Astrocyte (in vitro differentiated cells and primary cell): Measurements from ENCODE around the gene BROX.

Experiments used
- EZH2 ChIP-seq: IDR thresholded peaks from 2 replicates; pipeline ENCODE4 v1.6.1; 2012; ENCODE audit warnings: mild to moderate bottlenecking, low read length, inconsistent platforms; ENCODE audit not compliant: insufficient read depth
- TF ChIP-seq, protein P1 (sequence below): IDR thresholded peaks from 2 replicates; pipeline ENCODE4 v1.5.1; 2011; ENCODE audit warnings: low read depth, mild to moderate bottlenecking, inconsistent platforms, low read length, moderate library complexity; ENCODE audit not compliant: insufficient read depth

GRCh38 chr1:222704260-222704659 is 8.1 kb upstream of the BROX start:
- TF ChIP-seq, protein P1, sequence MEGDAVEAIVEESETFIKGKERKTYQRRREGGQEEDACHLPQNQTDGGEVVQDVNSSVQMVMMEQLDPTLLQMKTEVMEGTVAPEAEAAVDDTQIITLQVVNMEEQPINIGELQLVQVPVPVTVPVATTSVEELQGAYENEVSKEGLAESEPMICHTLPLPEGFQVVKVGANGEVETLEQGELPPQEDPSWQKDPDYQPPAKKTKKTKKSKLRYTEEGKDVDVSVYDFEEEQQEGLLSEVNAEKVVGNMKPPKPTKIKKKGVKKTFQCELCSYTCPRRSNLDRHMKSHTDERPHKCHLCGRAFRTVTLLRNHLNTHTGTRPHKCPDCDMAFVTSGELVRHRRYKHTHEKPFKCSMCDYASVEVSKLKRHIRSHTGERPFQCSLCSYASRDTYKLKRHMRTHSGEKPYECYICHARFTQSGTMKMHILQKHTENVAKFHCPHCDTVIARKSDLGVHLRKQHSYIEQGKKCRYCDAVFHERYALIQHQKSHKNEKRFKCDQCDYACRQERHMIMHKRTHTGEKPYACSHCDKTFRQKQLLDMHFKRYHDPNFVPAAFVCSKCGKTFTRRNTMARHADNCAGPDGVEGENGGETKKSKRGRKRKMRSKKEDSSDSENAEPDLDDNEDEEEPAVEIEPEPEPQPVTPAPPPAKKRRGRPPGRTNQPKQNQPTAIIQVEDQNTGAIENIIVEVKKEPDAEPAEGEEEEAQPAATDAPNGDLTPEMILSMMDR: no peak
- no peak for TF ChIP-seq EZH2
